HepG2 (cell line): Measurements from ENCODE around the gene AHR.

Experiments
- ATF4 ChIP-seq, 2 experiments: fragments of 450-650 bp in 1 of 2; sonication (generic) in 1 of 2; formaldehyde crosslinking; IDR thresholded peaks; 2 replicates each; pipeline versions ENCODE4 v1.5.0 to v1.8.0; 2020 to 2022; ENCODE audit warnings: mild to moderate bottlenecking in 1 of 2, missing genetic modification reagents in 1 of 2
- CTCF ChIP-seq: sonication (generic); formaldehyde crosslinking; IDR thresholded peaks from 2 replicates; pipeline ENCODE4 v1.5.0; 2020; ENCODE audit warnings: mild to moderate bottlenecking, missing genetic modification reagents, moderate library complexity
- HINFP ChIP-seq: sonication (generic); formaldehyde crosslinking; IDR thresholded peaks from 2 replicates; pipeline ENCODE4 v1.4.0; 2020; ENCODE audit warnings: low read depth, mild to moderate bottlenecking, missing genetic modification reagents
- MIER2 ChIP-seq: IDR thresholded peaks from 2 replicates; pipeline ENCODE4 v1.6.1; 2016; ENCODE audit warnings: missing biosample characterization, missing genetic modification reagents
- NCOA1 ChIP-seq: sonication (generic); formaldehyde crosslinking; IDR thresholded peaks from 2 replicates; pipeline ENCODE4 v1.9.0; 2021; ENCODE audit warnings: missing genetic modification reagents
- NR2F2 ChIP-seq: IDR thresholded peaks from 2 replicates; pipeline ENCODE4 v1.6.1; 2012; ENCODE audit warnings: low read depth, inconsistent platforms, borderline replicate concordance
- POLR2A ChIP-seq, 2 experiments: IDR thresholded peaks; 2 replicates each; pipeline ENCODE4 v1.6.1; 2011; ENCODE audit warnings: low read depth in 2 of 2, low read length in 2 of 2, mild to moderate bottlenecking in 1 of 2, moderate library complexity in 1 of 2; ENCODE audit not compliant: insufficient read depth in 1 of 2
- ZNF282 ChIP-seq: fragments of 450-650 bp; IDR thresholded peaks from 2 replicates; pipeline ENCODE4 v1.6.1; 2018; ENCODE audit not compliant: partially characterized antibody
- ZNF432 ChIP-seq: sonication (generic); formaldehyde crosslinking; IDR thresholded peaks from 2 replicates; pipeline ENCODE4 v1.5.0; 2020; ENCODE audit warnings: missing genetic modification reagents, mild to moderate bottlenecking, borderline replicate concordance

- TF ChIP-seq ATF4 (CRISPR knock-in tag; IDR thresholded peaks at IDR 0.05) (no peak), MIER2 (CRISPR knock-in tag) (no peak), POLR2A (IDR thresholded peaks at IDR 0.05; ENCODE audit: insufficient read depth in 1 of 2, low read depth in 2 of 2, low read length in 2 of 2) (no peak), NCOA1 (CRISPR knock-in tag) (no peak), ZNF432 (no peak), NR2F2 (no peak), ZNF282 (no peak), CTCF (no peak), HINFP (CRISPR knock-in tag) (no peak)
Measured at GRCh38 chr7:17340655-17341054, 42.2 kb downstream of the AHR start.
